Measurements from ENCODE around the gene RPRML.
A peak's percentile ranks its signal among the peaks of the same experiment; 100 is the strongest.

Gene RPRML

DNA sequence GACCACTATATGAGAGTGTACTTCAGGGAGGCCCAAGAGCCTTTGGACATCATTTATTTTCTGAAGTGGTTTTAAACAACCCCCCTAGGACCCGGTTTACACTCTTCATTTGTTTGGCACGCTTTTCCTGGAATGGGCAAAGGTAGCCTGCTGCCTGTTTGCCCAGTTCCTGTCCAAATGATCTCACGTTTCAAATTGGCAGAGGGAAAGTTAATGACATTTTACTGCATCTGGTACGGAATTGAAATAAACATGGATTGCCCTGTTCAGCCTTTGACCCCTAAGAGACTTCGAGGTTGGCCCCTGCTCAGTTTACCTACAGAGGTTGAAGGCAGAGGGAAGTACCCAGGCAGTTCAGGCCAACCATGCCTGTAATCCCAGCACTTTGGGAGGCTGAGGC lies 5.8 kb upstream of the RPRML start:
- Mint-ChIP-seq H3K9me3 (no peaks in the 10 kb centered on the region), H3K4me1 (peaks cover 13 to 21% of the 10 kb centered on the region in 2 donors), H3K36me3 (no peaks in the 10 kb centered on the region), H3K4me3 (no peak overlapping the region), H3K27me3 (peaks cover 5 to 12% of the 10 kb centered on the region in 2 donors), H3K27ac (no peak overlapping the region)
- ATAC-seq (replicated peaks) = no peak
- DNase-seq = no peak

GRCh38 chr17:46984341-46984740 lies 5.3 kb upstream of the RPRML start:
- peaks cover 11 to 16% of the 10 kb centered on the region in 2 donors for H3K27me3 Mint-ChIP-seq
- H3K27ac Mint-ChIP-seq = no peak overlapping the region
- DNase-seq = no peak
- H3K9me3 Mint-ChIP-seq = no peaks in the 10 kb centered on the region
- H3K4me3 Mint-ChIP-seq = no peak overlapping the region
- no peak for ATAC-seq (replicated peaks)
- H3K36me3 Mint-ChIP-seq = no peaks in the 10 kb centered on the region
- H3K4me1 Mint-ChIP-seq = peaks cover 10 to 21% of the 10 kb centered on the region in 2 donors

- no peak for DNase-seq
- Mint-ChIP-seq H3K4me3 (no peak overlapping the region), H3K27ac (no peak overlapping the region), H3K9me3 (no peaks in the 10 kb centered on the region), H3K4me1 (peaks cover 9 to 21% of the 10 kb centered on the region in 2 donors), H3K27me3 (peaks cover 11 to 17% of the 10 kb centered on the region in 2 donors), H3K36me3 (no peaks in the 10 kb centered on the region)
- ATAC-seq (replicated peaks) = no peak
These were observed 4.7 kb upstream of the RPRML start for GRCh38 chr17:46983782-46984181.

DNA sequence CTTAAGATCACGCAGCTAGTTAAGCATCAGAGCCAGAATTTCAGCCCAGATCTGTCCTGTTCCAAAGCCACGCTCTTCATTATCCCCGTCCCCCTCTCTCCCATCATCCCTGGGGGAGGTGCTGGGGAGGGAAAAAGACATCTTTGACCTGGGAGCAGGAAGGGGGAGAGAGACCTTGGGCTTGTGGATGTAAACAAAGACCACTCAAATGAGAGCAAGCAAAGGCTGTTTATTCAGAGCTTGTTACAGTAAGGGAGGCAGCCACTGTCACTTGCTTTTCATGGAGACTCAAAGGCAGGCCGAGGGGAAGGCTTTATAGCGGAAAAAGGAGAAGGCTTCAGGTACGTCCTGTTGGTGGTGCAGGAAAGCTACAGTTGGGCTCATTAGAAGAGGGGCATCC lies 3.5 kb upstream of the RPRML start:
- Mint-ChIP-seq H3K27ac (no peak overlapping the region), H3K4me1 (peaks cover 15 to 29% of the 10 kb centered on the region in 2 donors), H3K36me3 (peaks cover 0 to 2% of the 10 kb centered on the region in 2 donors), H3K9me3 (no peaks in the 10 kb centered on the region), H3K27me3 (peaks cover 18 to 27% of the 10 kb centered on the region in 2 donors), H3K4me3 (no peak overlapping the region)
- ATAC-seq (replicated peaks) = no peak
- no peak for DNase-seq

DNA sequence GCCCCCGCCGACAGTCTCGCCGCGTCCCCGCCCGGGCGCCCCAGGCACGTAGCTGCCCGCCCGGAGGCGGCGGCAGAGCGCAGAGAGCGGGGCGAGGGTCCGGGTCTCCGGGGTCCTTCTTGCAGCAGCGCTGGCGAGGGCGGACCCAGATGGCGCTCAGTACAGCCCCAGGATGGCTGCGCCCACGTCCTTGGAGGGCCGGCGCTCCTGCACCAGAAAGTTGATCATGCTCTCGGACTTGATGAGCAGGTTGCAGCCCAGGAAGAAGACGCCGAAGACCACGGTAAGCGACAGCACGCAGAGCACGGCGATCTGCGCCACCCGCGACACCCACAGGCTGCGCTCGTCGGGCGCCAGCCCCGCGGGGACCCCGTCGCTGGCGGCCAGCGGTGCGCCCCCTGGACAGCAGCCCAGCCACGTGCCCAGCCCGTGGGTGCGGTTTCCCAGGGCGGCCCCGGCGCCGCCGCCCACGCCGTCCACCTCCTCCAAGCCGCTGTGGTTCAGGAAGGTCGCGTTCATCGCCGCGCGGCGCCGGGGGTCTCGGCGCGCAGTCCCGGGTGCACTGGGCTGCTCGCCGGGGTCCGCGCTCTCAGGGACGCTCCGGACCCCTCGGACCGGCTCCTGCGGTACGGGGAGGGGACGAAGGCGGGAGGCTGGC lies 435 bp downstream of the RPRML start:
- Mint-ChIP-seq H3K4me3 (peak overlapping the region; percentile 85 to 86), H3K4me1 (peaks cover 17 to 29% of the 10 kb centered on the region in 2 donors), H3K27me3 (peaks cover 35 to 46% of the 10 kb centered on the region in 2 donors), H3K27ac (no peak overlapping the region), H3K36me3 (peaks cover 3 to 9% of the 10 kb centered on the region in 2 donors), H3K9me3 (no peaks in the 10 kb centered on the region)
- peak; percentile 62 to 64 for ATAC-seq (replicated peaks)
- DNase-seq = no peak

GRCh38 chr17:46977750-46978488 lies 1.1 kb downstream of the RPRML start:
- Mint-ChIP-seq H3K27ac (peak overlapping the region; percentile 89), H3K9me3 (no peaks in the 10 kb centered on the region), H3K36me3 (peaks cover 3 to 9% of the 10 kb centered on the region in 2 donors), H3K27me3 (peaks cover 35 to 46% of the 10 kb centered on the region in 2 donors), H3K4me3 (peak overlapping the region; percentile 85 to 86), H3K4me1 (peaks cover 16 to 28% of the 10 kb centered on the region in 2 donors)
- ATAC-seq (replicated peaks) (no peak), DNase-seq (no peak)

- peaks cover 13 to 23% of the 10 kb centered on the region in 2 donors for H3K4me1 Mint-ChIP-seq
- ATAC-seq (replicated peaks) = no peak
- H3K9me3 Mint-ChIP-seq = no peaks in the 10 kb centered on the region
- H3K4me3 Mint-ChIP-seq = no peak overlapping the region
- DNase-seq = no peak
- no peak overlapping the region for H3K27ac Mint-ChIP-seq
- H3K27me3 Mint-ChIP-seq = peaks cover 35 to 46% of the 10 kb centered on the region in 2 donors
- H3K36me3 Mint-ChIP-seq = peaks cover 3 to 11% of the 10 kb centered on the region in 2 donors
These were observed 1.7 kb downstream of the RPRML start for GRCh38 chr17:46977348-46977747.

DNA sequence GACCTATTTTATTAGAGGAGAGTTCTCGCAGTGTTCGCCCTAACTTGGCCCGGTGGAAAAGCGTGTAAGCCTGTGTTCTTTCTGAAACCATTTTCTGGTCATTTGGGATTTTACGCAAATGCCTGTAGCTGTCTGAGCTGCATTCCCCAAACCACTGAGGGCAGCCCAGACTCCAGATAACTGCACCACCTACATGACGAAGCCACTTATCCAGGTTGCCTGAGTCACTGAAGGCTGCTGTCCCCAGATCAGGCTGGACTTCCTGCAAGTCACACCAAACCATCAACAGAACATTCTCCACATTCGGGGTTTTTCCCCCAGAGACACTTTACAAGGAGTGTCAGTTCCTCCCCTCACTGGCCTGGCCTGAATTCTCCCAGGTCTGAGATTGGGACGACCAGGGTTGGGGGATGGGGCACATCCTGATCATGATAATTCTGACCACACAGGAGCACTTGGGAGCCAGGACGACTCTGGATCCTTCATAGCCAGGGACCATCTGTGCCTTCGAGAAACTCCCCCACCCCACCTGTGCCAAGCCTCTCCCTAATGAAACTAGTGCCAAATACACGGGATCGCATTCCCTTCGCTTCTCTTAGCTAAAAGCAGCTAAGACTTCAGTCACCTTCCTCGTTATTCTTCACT lies 2.3 kb downstream of the RPRML start:
- Mint-ChIP-seq H3K27me3 (peaks cover 35 to 46% of the 10 kb centered on the region in 2 donors), H3K27ac (no peak overlapping the region), H3K36me3 (peaks cover 3 to 11% of the 10 kb centered on the region in 2 donors), H3K9me3 (no peaks in the 10 kb centered on the region), H3K4me1 (peaks cover 13 to 23% of the 10 kb centered on the region in 2 donors), H3K4me3 (no peak overlapping the region)
- ATAC-seq (replicated peaks) = no peak
- DNase-seq = no peak

DNA sequence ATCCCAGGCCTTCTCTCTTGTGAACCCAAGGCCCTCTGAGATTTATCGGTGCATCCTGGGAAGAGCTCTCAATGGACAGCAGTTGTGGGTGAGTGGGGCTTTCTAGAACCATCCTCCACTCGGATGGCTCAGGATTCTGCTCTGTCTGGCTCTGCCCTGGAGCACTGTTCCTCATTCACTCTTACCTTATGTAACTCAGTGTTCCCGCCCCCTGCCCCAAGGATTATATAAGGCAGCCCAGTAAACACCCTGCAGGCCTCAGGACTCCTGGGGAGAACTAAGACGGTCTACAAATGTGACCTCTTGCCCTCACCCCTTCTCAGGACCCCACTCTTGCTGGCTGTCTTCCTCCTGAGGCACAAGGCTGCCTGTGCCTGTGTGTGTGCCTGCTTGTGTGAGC lies 3.8 kb downstream of the RPRML start:
- Mint-ChIP-seq H3K27ac (no peak overlapping the region), H3K4me1 (peaks cover 10 to 17% of the 10 kb centered on the region in 2 donors), H3K4me3 (no peak overlapping the region), H3K9me3 (no peaks in the 10 kb centered on the region), H3K27me3 (peaks cover 33 to 39% of the 10 kb centered on the region in 2 donors), H3K36me3 (peaks cover 3 to 11% of the 10 kb centered on the region in 2 donors)
- ATAC-seq (replicated peaks) (no peak), DNase-seq (no peak)

DNA sequence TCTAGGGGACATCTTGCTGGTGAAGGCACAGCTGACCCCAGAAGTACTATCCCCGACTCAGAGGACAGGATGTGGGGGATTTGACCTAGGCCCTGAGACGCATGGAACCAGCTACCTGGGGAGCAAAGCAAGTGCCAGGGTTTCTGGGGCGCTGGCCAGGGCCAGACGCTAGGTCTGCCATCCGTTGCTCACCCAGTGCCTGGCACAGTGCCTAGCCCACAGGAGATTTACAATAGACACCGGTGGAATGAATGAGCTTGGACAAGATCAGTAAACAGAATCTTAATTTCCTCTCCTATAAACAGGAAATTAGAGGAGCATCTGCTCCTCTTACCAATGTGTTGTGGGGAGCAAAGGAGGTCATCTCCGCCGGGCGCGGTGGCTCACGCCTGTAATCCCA lies 5.0 kb downstream of the RPRML start:
- H3K27me3 Mint-ChIP-seq = peaks cover 24 to 29% of the 10 kb centered on the region in 2 donors
- DNase-seq (no peak), ATAC-seq (replicated peaks) (no peak)
- peaks cover 8% of the 10 kb centered on the region in 2 donors for H3K4me1 Mint-ChIP-seq
- H3K9me3 Mint-ChIP-seq = no peaks in the 10 kb centered on the region
- H3K4me3 Mint-ChIP-seq = no peak overlapping the region
- peaks cover 6 to 13% of the 10 kb centered on the region in 2 donors for H3K36me3 Mint-ChIP-seq
- no peak overlapping the region for H3K27ac Mint-ChIP-seq

DNA sequence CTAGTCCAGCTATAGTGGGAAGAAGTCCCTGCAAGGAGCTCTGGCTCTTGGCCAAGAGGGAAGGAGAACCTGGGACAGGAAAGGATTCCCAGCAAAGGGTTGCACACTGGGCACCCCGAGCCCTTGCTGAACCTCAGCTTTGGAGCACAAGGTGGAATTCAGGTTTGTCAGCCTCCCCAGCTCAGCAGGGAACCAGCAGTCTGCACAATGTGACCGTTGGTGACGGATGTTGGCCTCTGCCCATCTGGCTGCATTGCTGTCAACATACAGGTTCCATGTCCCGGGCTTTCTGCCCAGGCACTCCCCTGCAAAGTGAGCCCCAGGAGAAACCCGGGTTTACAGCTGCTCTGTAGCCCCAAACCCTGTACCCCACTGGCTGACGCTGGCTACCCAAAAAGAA lies 6.7 kb downstream of the RPRML start:
- Mint-ChIP-seq H3K27ac (no peak overlapping the region), H3K4me3 (no peak overlapping the region), H3K36me3 (peaks cover 14 to 21% of the 10 kb centered on the region in 2 donors), H3K27me3 (peaks cover 16 to 17% of the 10 kb centered on the region in 2 donors), H3K9me3 (no peaks in the 10 kb centered on the region), H3K4me1 (peaks cover 0 to 1% of the 10 kb centered on the region in 2 donors)
- ATAC-seq (replicated peaks) = no peak
- DNase-seq = no peak

DNA sequence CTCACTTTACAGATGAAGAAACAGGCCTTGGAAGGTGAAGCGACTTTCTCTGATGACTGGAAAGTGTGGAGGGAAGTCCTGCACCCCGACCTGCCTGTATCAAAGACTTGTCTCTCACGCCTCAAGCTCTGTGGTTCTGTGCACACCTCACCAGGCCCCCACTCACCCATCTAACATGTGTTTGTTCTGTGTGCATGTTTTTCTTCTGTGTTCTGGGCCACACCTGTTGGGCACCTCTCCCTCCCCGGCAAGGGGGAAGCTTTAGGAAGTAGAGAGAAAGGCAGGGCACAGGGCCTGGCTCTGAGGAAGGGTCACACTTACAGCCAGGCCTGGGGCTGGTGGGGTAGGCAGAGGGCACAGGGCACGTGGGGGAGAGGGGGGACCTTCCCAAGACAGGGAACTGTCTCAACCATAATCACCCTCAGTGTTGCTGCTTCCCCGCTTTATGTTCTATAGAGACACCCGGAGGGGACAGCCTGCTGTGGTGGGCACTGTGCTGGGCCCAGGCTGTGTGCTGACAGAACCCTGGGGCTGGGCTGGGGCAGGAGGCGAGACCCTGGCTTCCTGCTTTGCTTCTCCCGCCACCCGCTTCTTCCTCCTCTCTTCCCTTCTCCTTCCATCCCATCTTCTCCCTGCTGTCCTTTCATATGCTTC lies 7.3 kb downstream of the RPRML start:
- H3K4me3 Mint-ChIP-seq = no peak overlapping the region
- no peaks in the 10 kb centered on the region for H3K9me3 Mint-ChIP-seq
- no peak overlapping the region for H3K27ac Mint-ChIP-seq
- H3K27me3 Mint-ChIP-seq = peaks cover 10 to 11% of the 10 kb centered on the region in 2 donors
- no peak for ATAC-seq (replicated peaks)
- no peak for DNase-seq
- H3K4me1 Mint-ChIP-seq = peaks cover 0 to 1% of the 10 kb centered on the region in 2 donors
- H3K36me3 Mint-ChIP-seq = peaks cover 19 to 27% of the 10 kb centered on the region in 2 donors

- no peaks in the 10 kb centered on the region for H3K4me1 Mint-ChIP-seq
- DNase-seq = no peak
These were observed 10.2 kb downstream of the RPRML start for GRCh38 chr17:46968896-46969295.

GRCh38 chr17:46968224-46968834 lies 10.7 kb downstream of the RPRML start:
- no peaks in the 10 kb centered on the region for H3K4me1 Mint-ChIP-seq
- DNase-seq = no peak
- no peaks in the 10 kb centered on the region for H3K9me3 Mint-ChIP-seq
- no peak overlapping the region for H3K4me3 Mint-ChIP-seq
- peaks cover 0 to 8% of the 10 kb centered on the region in 2 donors for H3K27me3 Mint-ChIP-seq
- ATAC-seq (replicated peaks) = no peak
- no peak overlapping the region for H3K27ac Mint-ChIP-seq
- peaks cover 19 to 22% of the 10 kb centered on the region in 2 donors for H3K36me3 Mint-ChIP-seq

More at GRCh38 chr17:46968896-46969295, 10.2 kb downstream of the RPRML start:
- H3K36me3 Mint-ChIP-seq = peaks cover 19 to 22% of the 10 kb centered on the region in 2 donors
- no peak overlapping the region for H3K4me3 Mint-ChIP-seq
- no peaks in the 10 kb centered on the region for H3K9me3 Mint-ChIP-seq
- H3K27ac Mint-ChIP-seq = no peak overlapping the region
- ATAC-seq (replicated peaks) = no peak
- H3K27me3 Mint-ChIP-seq = peaks cover 3 to 8% of the 10 kb centered on the region in 2 donors

Measured in stimulated activated naive B cell treated with anti-CD40 and anti-IgM and Interleukin-4, amounts not matched to agents 10 μg/mL and 1 μg/mL and 100 μg/mL, for 72 hours (primary cell).